Frontal cortex (tissue), 4 donors: Measurements from ENCODE around the gene CPB2. TPM values are rescaled to one million over a fixed set of nuclear protein-coding genes. Genes with fewer than 3 reads are reported as not detected.

Experiments
- DNase-seq, 2 donors: peaks; one replicate each; pipeline ENCODE4 v3.0.0; 2012; ENCODE audit warnings: low spot score in 2 of 2
- FAIRE-seq: peaks from 2 replicates; lab custom pipeline; 2012; peaks lifted over from hg19 to GRCh38; lab: Jason Lieb, UNC
- total RNA-seq: library from RNA; depleted of rRNA; stranded (reverse); fragments of >200 nt; gene quantifications from one replicate; pipeline ENCODE4 v1.2.3, GENCODE V29; 2014
- donor health status: control.
- donor health status: control.
- donor health status: control.

CPB2 gene
- total RNA-seq, 1 donor from 2014 or later: not detected

- peak in 1 of 2 donors; percentile 3 for DNase-seq
- no peak for FAIRE-seq
Measured at GRCh38 chr13:46010148-46010547, 94.7 kb downstream of the CPB2 start.

- FAIRE-seq: no peak
- no peak for DNase-seq
Measured at GRCh38 chr13:46008631-46009030, 96.2 kb downstream of the CPB2 start.

- DNase-seq: no peak
Measured at GRCh38 chr13:46006688-46007452, 98.0 kb downstream of the CPB2 start.

GRCh38 chr13:46004491-46004890 lies 100.3 kb downstream of the CPB2 start:
- DNase-seq: no peak
- no peak for FAIRE-seq

More at GRCh38 chr13:46006688-46007452, 98.0 kb downstream of the CPB2 start:
- FAIRE-seq: no peak

Other genes with a start within 250 kb of the CPB2 start
- 36.3 TPM for gene ZC3H13, start 52.3 kb downstream of the CPB2 start, total RNA-seq
- 6.1 TPM for gene LCP1, start 77.1 kb upstream of the CPB2 start, total RNA-seq
- gene LRRC63, start 106.9 kb upstream of the CPB2 start, total RNA-seq: 2.0 TPM